IMR-90 (cell line): Measurements from ENCODE around the gene SYT3. TPM values are rescaled to one million over a fixed set of nuclear protein-coding genes. Genes with fewer than 3 reads are reported as not detected.

Source experiments
- ATAC-seq: fragments of 200-7000 bp; cut with Tn5 transposase; 2 replicates; pipeline ENCODE4 v1.9.1; 2020; ENCODE audit warnings: low read depth, mild to moderate bottlenecking, moderate library complexity
- BruUV-seq: library from RNA; stranded (reverse); fragments of 400-500 nt; replicated peaks from 2 replicates; lab custom pipeline; 2021; lab: Mats Ljungman, UMichigan
- CTCF ChIA-PET: fragments of 300-600 bp; formaldehyde crosslinking; extraction: SDS; loops from one replicate; lab custom pipeline; 2021; ENCODE audit warnings: antibody characterized with exemption; lab: Yijun Ruan, JAX
- POLR2A ChIA-PET: fragments of 300-600 bp; sonication (Branson Sonifier 250); formaldehyde crosslinking; loops from one replicate; lab custom pipeline; 2022; ENCODE audit warnings: antibody characterized with exemption; ENCODE audit not compliant: unreplicated experiment; lab: Charles Lee
- DNase-seq: peaks from one replicate; pipeline ENCODE4 v3.0.0; 2013
- H2AFZ ChIP-seq: replicated peaks from 2 replicates; pipeline ENCODE3; 2013; ENCODE audit warnings: low read length, mild to moderate bottlenecking; ENCODE audit not compliant: poor library complexity
- H2AK5ac ChIP-seq: 2 replicates; pipeline ENCODE4 v1.6.1; 2013; ENCODE audit warnings: low read depth, low read length, inconsistent platforms
- H2AK9ac ChIP-seq: replicated peaks from 2 replicates; pipeline ENCODE3; 2013; ENCODE audit warnings: mild to moderate bottlenecking, low read depth, low read length, moderate library complexity; ENCODE audit not compliant: poor library complexity
- H2BK120ac ChIP-seq: 2 replicates; pipeline ENCODE4 v1.6.1; 2013; ENCODE audit warnings: low read depth, low read length, inconsistent platforms
- H2BK15ac ChIP-seq: 3 replicates; pipeline ENCODE4 v1.6.1; 2013; ENCODE audit warnings: low read depth, low read length, inconsistent platforms
- H2BK20ac ChIP-seq: 2 replicates; pipeline ENCODE4 v1.6.1; 2013; ENCODE audit warnings: low read depth, mild to moderate bottlenecking, inconsistent platforms, low read length, moderate library complexity
- H2BK5ac ChIP-seq: 2 replicates; pipeline ENCODE4 v1.6.1; 2013; ENCODE audit warnings: mild to moderate bottlenecking, low read depth, low read length, inconsistent platforms; ENCODE audit not compliant: poor library complexity, severe bottlenecking
- H3K14ac ChIP-seq: replicated peaks from 2 replicates; pipeline ENCODE4 v1.6.1; 2013; ENCODE audit warnings: low read depth, low read length, inconsistent platforms
- H3K18ac ChIP-seq: 2 replicates; pipeline ENCODE4 v1.6.1; 2013; ENCODE audit warnings: low read depth, low read length, control low read depth
- H3K23ac ChIP-seq: 2 replicates; pipeline ENCODE4 v1.6.1; 2013; ENCODE audit warnings: low read depth, low read length, inconsistent platforms
- H3K27ac ChIP-seq: 2 replicates; pipeline ENCODE4 v1.5.1; 2013; ENCODE audit warnings: mild to moderate bottlenecking, control low read depth, low read length; ENCODE audit not compliant: insufficient read depth
- H3K27me3 ChIP-seq: 2 replicates; pipeline ENCODE4 v1.6.1; 2013; ENCODE audit warnings: low read length; ENCODE audit not compliant: control insufficient read depth, insufficient read depth
- H3K36me3 ChIP-seq: 2 replicates; pipeline ENCODE4 v1.6.1; 2013; ENCODE audit warnings: low read length, mixed read lengths; ENCODE audit not compliant: control insufficient read depth, insufficient read depth
- H3K4ac ChIP-seq: 2 replicates; pipeline ENCODE4 v1.6.1; 2013; ENCODE audit warnings: low read depth, low read length, inconsistent platforms
- H3K4me1 ChIP-seq: 2 replicates; pipeline ENCODE4 v1.6.1; 2013; ENCODE audit warnings: low read length, mixed read lengths; ENCODE audit not compliant: control insufficient read depth, insufficient read depth
- H3K4me2 ChIP-seq: 2 replicates; pipeline ENCODE4 v1.6.1; 2013; ENCODE audit warnings: low read depth, mild to moderate bottlenecking, control low read depth, low read length, moderate library complexity
- H3K4me3 ChIP-seq: 2 replicates; pipeline ENCODE4 v1.5.1; 2013; ENCODE audit warnings: low read depth, mild to moderate bottlenecking, control low read depth, low read length, moderate library complexity; ENCODE audit not compliant: insufficient read depth
- H3K56ac ChIP-seq: 2 replicates; pipeline ENCODE4 v1.6.1; 2013; ENCODE audit warnings: low read length, inconsistent platforms; ENCODE audit not compliant: insufficient read depth; ENCODE audit errors: extremely low read depth
- H3K79me1 ChIP-seq, 2 experiments: 2 replicates each; pipeline ENCODE4 v1.6.1; 2013; ENCODE audit warnings: low read length in 2 of 2, inconsistent platforms in 1 of 2, low read depth in 1 of 2
- H3K9ac ChIP-seq: 2 replicates; pipeline ENCODE4 v1.6.1; 2013; ENCODE audit warnings: low read depth, low read length, control low read depth
- H3K9me1 ChIP-seq: 2 replicates; pipeline ENCODE4 v1.6.1; 2013; ENCODE audit warnings: low read length, inconsistent platforms; ENCODE audit not compliant: insufficient read depth
- H3K9me3 ChIP-seq: 2 replicates; pipeline ENCODE4 v1.6.1; 2013; ENCODE audit warnings: low read length; ENCODE audit not compliant: control insufficient read depth, insufficient read depth
- H4K20me1 ChIP-seq: 2 replicates; pipeline ENCODE4 v1.6.1; 2013; ENCODE audit warnings: low read length, inconsistent platforms; ENCODE audit not compliant: insufficient read depth
- H4K5ac ChIP-seq: 2 replicates; pipeline ENCODE4 v1.6.1; 2013; ENCODE audit warnings: mild to moderate bottlenecking, low read depth, low read length, control low read depth
- H4K8ac ChIP-seq, 2 experiments: 2 replicates each; pipeline ENCODE4 v1.6.1; 2013; ENCODE audit warnings: low read depth in 2 of 2, low read length in 2 of 2, control low read depth in 1 of 2, inconsistent platforms in 1 of 2
- H4K91ac ChIP-seq: 2 replicates; pipeline ENCODE4 v1.6.1; 2013; ENCODE audit warnings: low read depth, low read length, inconsistent platforms; ENCODE audit not compliant: insufficient read depth
- BHLHE40 ChIP-seq: fragments of 150-350 bp; IDR thresholded peaks from 2 replicates; pipeline ENCODE4 v1.6.1; 2016; ENCODE audit warnings: mild to moderate bottlenecking, low read depth, low read length
- CEBPB ChIP-seq: IDR thresholded peaks from 2 replicates; pipeline ENCODE4 v1.6.1; 2012; ENCODE audit warnings: low read depth, low read length, improper control_type of control experiment
- MAFK ChIP-seq: IDR thresholded peaks from 2 replicates; pipeline ENCODE4 v1.6.1; 2012; ENCODE audit warnings: low read depth, low read length, improper control_type of control experiment
- MXI1 ChIP-seq: IDR thresholded peaks from 2 replicates; pipeline ENCODE4 v1.6.1; 2012; ENCODE audit warnings: low read depth, mild to moderate bottlenecking, low read length, moderate library complexity, borderline replicate concordance
- NFE2L2 ChIP-seq: fragments of 150-350 bp; IDR thresholded peaks from 2 replicates; pipeline ENCODE4 v1.6.1; 2016; ENCODE audit warnings: low read depth, mild to moderate bottlenecking, low read length
- RAD21 ChIP-seq: IDR thresholded peaks from 2 replicates; pipeline ENCODE4 v1.6.1; 2012; ENCODE audit warnings: low read length, improper control_type of control experiment
- RCOR1 ChIP-seq: IDR thresholded peaks from 2 replicates; pipeline ENCODE4 v1.6.1; 2012; ENCODE audit warnings: mild to moderate bottlenecking, low read length, improper control_type of control experiment; ENCODE audit not compliant: insufficient replicate concordance
- RFX5 ChIP-seq: IDR thresholded peaks from 2 replicates; pipeline ENCODE4 v1.8.0; 2012; ENCODE audit warnings: low read depth, mild to moderate bottlenecking, low read length, moderate library complexity
- SMC3 ChIP-seq: fragments of 150-350 bp; IDR thresholded peaks from 2 replicates; pipeline ENCODE4 v1.6.1; 2016; ENCODE audit warnings: low read depth, mild to moderate bottlenecking, antibody characterized with exemption, low read length, moderate library complexity
- USF2 ChIP-seq: fragments of 150-350 bp; IDR thresholded peaks from 2 replicates; pipeline ENCODE4 v1.6.1; 2017; ENCODE audit warnings: mild to moderate bottlenecking, antibody characterized with exemption, low read length, low read depth
- WGBS, 2 experiments: methylation state at CpG; one replicate each; pipeline versions ENCODE4 v1.1.5 to v1.1.7; 2013; ENCODE audit warnings: missing lambda C conversion rate in 2 of 2; ENCODE audit not compliant: insufficient read length in 1 of 2; ENCODE audit errors: extremely low coverage in 2 of 2; 5-methylcytosine and 5-hydroxymethylcytosine counted together
- dilution Hi-C: fragments of 300-500 bp; cut with HindIII; formaldehyde crosslinking; loops from one replicate; pipeline ENCODE4 v1.14.3; 2018; ENCODE audit warnings: low sequenced_read_pairs; ENCODE audit not compliant: unreplicated experiment
- in situ Hi-C: fragments of 300-500 bp; cut with MboI; formaldehyde crosslinking; loops from 3 replicates; pipeline ENCODE4 v1.14.3; 2019; ENCODE audit warnings: low sequenced_read_pairs, inconsistent platforms, mixed read lengths
- intact Hi-C: fragments of 100-400 bp; cut with micrococcal nuclease; formaldehyde crosslinking; loops from 2 replicates; pipeline ENCODE4 v1.10.0; 2022
- polyA plus RNA-seq, 3 experiments: library from polyadenylated mRNA; depleted of rRNA; stranded (reverse); fragments of >200 nt; gene quantifications; 2 replicates each; pipeline ENCODE4 v1.2.3, GENCODE V29; 2012; ENCODE audit warnings: low replicate concordance in 1 of 3
- total RNA-seq: library from RNA; depleted of rRNA; stranded (reverse); fragments of >200 nt; gene quantifications from 2 replicates; pipeline ENCODE4 v1.2.3, GENCODE V29; 2012

The SYT3 gene
- total and polyA plus RNA-seq, 2 of the 4 experiments (the other 2 are of a cell fraction) = 0.05 TPM; not detected in 1

GRCh38 chr19:50640368-50640767 is 687 bp upstream of the SYT3 start:
- WGBS, 2 experiments = no CpG with 5 or more reads among the region's 2 CpGs
- Histone ChIP-seq H3K4ac (no peak overlapping the region), H3K9ac (no peak overlapping the region), H4K5ac (no peak overlapping the region), H3K56ac (no peak overlapping the region), H2BK5ac (no peak overlapping the region), H3K9me3 (no peaks in the 10 kb centered on the region), H3K79me1 (no peaks in the 10 kb centered on the region), H3K14ac (no peak overlapping the region), H3K4me2 (no peak overlapping the region), H2AK9ac (no peak overlapping the region), H2BK15ac (no peak overlapping the region), H4K20me1 (no peaks in the 10 kb centered on the region), H2BK120ac (no peak overlapping the region), H3K27ac (no peak overlapping the region), H3K23ac (no peak overlapping the region), H3K18ac (no peak overlapping the region), H3K9me1 (no peaks in the 10 kb centered on the region), H2BK20ac (no peak overlapping the region), H3K36me3 (no peaks in the 10 kb centered on the region), H2AFZ (no peak overlapping the region), H3K4me1 (no peaks in the 10 kb centered on the region), H3K27me3 (peaks cover 34% of the 10 kb centered on the region), H4K91ac (no peak overlapping the region), H2AK5ac (no peak overlapping the region), H4K8ac (no peak overlapping the region), H3K4me3 (no peak overlapping the region)
- no peak for ATAC-seq
- in situ Hi-C loops (no loop called here), intact Hi-C loops (no loop called here), dilution Hi-C loops (no loop called here)
- TF ChIP-seq NFE2L2 = no peak
- TF ChIP-seq RCOR1 = no peak
- TF ChIP-seq MAFK = no peak
- TF ChIP-seq SMC3 = no peak
- no peak for TF ChIP-seq BHLHE40
- TF ChIP-seq RAD21 = no peak
- TF ChIP-seq RFX5 = no peak
- no peak for TF ChIP-seq USF2
- no peak for TF ChIP-seq MXI1
- no peak for TF ChIP-seq CEBPB
- ChIA-PET POLR2A (no interaction called here), CTCF (no interaction called here)
- DNase-seq = no peak
- no TSS peak for BruUV-seq
